22Rv1 (cell line): ENCODE results near the gene BLMH.

Experiments
- ZFX ChIP-seq: fragments of 450-650 bp; IDR thresholded peaks from 2 replicates; pipeline ENCODE4 v1.6.1; 2017; ENCODE audit warnings: antibody characterized with exemption, borderline replicate concordance
- TF ChIP-seq, protein P1 (sequence below): fragments of 450-650 bp; IDR thresholded peaks from 2 replicates; pipeline ENCODE4 v1.5.1; 2017; ENCODE audit warnings: mild to moderate bottlenecking

GRCh38 chr17:30209930-30210329 is 81.8 kb downstream of the BLMH start:
- TF ChIP-seq, protein P1, sequence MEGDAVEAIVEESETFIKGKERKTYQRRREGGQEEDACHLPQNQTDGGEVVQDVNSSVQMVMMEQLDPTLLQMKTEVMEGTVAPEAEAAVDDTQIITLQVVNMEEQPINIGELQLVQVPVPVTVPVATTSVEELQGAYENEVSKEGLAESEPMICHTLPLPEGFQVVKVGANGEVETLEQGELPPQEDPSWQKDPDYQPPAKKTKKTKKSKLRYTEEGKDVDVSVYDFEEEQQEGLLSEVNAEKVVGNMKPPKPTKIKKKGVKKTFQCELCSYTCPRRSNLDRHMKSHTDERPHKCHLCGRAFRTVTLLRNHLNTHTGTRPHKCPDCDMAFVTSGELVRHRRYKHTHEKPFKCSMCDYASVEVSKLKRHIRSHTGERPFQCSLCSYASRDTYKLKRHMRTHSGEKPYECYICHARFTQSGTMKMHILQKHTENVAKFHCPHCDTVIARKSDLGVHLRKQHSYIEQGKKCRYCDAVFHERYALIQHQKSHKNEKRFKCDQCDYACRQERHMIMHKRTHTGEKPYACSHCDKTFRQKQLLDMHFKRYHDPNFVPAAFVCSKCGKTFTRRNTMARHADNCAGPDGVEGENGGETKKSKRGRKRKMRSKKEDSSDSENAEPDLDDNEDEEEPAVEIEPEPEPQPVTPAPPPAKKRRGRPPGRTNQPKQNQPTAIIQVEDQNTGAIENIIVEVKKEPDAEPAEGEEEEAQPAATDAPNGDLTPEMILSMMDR, result no peak
- TF ChIP-seq ZFX, result no peak
